Activated CD4-positive, alpha-beta T cell treated with anti-CD3 and anti-CD28 coated beads for 48 hours (primary cell): ENCODE results near the gene MAGIX.
"Not testable (repeated sequence)": the region's sequence is repeated elsewhere in the genome, so short reads cannot be mapped to it uniquely, and the experiment has no call there.

ENCODE experiments used
- DNase-seq: peaks from one replicate; pipeline ENCODE4 v3.0.0-alpha.2; 2020

The MAGIX gene

DNA sequence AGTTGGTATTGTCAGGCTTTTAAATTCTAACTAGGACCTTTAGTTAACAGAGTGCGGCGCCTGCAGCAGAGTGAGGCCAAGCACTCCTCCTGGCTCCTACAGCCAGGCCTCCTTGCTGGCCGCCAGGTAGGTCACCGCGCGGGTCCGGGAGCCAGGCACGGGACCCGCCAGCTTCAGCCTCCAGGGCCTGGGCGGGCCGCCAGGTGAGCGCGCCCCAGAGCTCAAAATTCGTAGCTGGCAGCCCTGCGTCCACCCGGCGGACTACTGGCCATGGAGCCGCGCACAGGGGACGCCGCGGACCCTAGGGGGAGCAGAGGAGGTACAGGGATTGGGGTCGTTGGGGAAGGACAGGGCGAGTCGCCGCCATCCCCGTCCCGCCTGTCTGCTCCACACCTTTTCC lies at the start of gene MAGIX:
Gene MAGIX, plus strand, starts transcription at position 139 of the 400 bp plus-strand sequence. Its CDS starts 132 bp downstream, at position 271.
- no peak for DNase-seq

DNA sequence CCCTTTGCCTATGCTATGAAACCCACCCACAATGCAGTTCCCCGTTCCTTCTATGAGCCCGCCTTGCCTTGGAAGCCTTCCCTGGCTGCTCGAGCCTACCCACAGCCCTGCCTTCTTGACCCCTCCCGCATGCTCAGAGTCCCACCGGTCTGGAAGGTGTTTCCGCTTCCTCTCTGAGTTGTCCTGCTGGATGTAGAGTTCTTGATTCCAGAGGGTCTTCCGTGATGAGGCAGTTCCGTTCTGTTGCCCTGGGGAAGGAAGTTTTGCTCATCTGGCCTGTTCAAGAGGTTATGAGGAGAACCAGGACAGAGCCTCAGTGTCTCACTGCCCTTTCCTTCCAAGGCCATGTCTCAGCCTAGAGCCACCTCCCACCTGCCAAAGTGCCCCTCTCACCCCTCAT lies 46.5 kb upstream of the MAGIX start:
- no peak for DNase-seq

DNA sequence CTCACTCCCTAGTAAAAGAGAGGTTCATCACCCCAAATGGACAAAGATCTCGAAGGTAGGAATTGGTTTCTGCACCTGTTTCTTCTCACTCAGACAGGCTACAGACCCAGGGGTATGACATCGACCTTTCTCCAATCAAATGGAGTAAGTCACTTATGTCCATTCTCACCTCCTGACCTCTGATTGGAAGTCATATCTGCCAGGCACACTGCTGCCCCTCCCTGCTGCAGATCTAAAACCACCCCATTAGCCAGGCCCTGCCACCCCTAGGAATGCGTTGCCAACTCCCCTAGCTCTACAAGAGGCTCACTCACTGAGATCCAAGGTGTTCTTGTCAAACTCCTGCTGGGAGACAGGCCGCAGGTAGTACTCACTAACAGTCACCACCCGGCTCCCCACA lies 45.8 kb upstream of the MAGIX start:
- DNase-seq: no peak

DNA sequence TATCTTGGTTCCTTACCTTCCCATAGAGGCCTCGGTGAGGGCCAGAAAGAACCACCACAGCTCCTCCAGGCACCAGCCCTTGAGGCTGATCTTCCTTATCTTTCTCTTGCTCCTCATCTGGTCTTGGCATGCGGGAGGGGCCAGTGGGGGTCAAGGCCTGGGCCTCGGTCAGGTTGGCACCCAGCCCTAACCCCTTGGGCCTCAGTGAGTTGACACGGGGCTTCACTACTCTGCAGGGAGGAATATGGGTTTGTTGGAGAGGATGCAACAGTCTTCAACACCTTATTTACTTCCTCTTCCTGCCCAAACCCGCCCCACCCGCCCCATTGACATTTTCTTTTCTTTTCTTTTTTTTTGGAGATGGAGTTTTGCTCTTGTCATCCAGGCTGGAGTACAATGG lies 45.0 kb upstream of the MAGIX start:
- DNase-seq: no peak

DNA sequence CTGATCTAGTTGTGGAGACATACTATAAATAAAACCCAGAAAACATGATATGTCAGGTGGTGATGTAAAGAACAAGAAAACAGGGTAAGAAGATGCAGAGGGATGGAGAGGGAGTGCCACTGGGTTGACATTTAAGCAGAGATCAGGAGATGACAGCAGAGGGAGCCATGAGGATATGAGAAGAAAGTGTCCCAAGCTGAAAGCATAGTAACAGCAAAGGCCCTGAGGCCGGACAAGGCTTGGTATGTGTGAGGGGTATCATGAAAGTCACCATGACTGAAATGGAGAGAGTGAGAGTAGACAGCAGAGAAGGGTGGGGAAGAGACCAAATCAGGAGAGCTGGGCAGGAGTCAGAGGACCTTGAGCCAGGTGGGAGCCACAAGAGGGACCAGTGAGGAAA lies 42.5 kb upstream of the MAGIX start:
- no peak for DNase-seq

DNA sequence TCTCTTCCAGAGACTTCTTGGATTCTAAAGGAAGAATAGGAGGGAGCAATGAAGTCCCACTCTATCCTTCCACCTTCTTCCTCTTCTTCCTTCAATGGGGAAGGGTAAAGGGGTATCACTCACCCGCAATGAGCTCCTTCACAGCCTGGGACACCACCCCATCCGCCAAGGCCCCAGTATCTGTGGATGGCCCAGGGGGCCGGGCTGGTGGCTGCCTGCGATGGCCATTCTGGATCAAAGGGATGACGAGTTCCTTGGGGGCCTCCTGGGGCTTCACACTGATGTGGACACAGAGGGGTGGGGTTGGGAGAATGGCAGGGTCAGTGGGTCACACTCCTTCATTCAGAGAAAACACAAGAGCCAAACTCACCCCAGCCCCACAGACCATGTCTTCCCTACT lies 40.1 kb upstream of the MAGIX start:
- DNase-seq: no peak

DNA sequence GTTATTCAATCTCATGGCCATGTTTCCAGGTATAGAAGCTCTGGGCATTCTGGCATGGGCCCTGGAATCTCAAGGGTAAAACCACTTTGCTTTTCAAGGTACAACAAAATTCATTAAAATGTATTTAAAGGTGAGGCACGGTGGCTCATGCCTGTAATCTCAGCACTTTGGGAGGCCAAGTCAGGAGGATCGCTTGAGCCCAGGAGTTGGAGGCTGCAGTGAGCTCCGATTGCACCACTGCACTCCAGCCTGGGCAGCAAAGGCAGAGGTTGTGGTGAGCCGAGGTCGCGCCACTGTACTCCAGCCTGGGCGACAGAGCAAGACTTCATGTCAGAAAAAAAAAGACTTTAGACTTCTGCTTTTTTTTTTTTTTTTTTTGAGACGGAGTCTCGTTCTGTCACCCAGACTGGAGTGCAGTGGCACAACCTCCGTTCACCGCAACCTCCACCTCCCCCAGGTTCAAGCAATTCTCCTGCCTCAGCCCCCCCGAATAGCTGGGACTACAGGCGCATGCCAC lies 34.8 kb upstream of the MAGIX start:
- DNase-seq: not testable (repeated sequence)

DNA sequence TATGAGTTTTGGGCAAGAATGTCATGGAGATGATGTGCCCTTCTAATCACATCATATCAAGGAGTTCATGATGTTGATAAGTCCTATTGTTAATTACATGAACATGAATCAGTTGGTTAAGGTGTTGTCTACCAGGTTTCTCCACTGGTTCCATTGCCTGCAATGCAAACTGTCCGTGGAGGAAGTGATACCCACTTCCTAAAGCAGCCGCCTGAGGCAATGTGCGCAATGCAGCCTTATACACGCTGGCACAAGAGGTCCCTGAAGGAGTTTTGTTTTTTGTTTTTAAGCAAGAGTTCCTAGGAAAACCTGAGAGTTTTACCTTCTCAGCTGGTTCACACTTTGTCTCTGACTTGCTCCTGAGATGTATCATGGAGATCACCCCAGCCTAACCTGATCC lies 33.1 kb upstream of the MAGIX start:
- no peak for DNase-seq

DNA sequence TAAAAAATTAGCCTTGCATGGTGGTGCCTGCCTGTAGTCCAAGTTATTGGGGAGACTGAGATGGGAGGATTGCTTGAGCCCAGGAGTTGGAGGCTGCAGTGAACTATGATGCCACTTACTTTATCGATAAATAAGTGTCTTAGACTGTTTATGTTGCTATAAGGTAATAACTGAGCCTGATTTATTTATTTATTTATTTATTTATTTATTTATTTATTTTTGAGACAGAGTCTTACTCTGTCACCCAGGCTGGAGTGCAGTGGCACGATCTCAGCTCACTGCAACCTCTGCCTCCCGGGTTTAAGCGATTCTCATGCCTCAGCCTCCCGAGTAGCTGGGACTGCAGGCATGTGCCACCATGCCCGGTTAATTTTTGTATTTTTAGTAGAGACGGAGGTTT lies 30.3 kb upstream of the MAGIX start:
- DNase-seq: not testable (repeated sequence)

DNA sequence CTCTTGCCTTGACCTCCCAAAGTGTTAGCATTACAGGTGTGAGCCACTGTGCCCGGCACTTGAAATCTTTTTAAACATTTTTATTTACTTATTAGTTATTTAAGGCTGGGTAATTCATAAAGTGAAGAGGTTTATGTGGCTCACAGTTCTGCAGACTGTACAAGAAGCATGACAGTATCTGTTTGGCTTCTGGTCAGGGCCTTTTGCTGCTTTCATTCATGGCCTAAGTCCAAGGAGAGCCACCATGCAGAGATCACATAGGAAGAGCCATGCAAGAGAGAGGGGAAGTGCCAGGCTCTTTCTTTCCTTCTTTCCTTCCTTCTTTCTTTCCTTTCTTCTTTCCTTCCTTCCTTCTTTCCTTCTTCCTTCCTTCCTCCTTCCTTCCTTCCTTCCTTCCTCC lies 28.8 kb upstream of the MAGIX start:
- no peak for DNase-seq

DNA sequence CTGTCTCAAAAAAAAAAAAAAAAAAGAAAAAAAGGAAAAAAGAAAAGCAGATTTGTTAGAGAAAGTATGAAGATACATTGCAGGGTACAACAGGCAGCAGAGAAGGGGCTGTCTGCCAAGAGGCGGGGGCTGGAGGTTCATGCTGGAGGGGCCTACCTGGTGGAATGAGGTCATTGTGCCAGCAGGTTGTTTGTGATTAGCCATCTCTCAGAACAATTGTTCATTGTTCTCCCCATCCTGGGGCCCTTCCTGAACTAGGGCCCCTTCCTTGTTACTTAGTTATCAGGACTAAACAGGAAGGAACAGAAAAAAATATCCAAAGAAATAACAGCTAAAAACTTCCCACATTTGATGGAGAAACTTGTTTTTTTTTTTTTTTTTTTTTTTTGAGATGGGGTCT lies 25.1 kb upstream of the MAGIX start:
- DNase-seq: no peak

DNA sequence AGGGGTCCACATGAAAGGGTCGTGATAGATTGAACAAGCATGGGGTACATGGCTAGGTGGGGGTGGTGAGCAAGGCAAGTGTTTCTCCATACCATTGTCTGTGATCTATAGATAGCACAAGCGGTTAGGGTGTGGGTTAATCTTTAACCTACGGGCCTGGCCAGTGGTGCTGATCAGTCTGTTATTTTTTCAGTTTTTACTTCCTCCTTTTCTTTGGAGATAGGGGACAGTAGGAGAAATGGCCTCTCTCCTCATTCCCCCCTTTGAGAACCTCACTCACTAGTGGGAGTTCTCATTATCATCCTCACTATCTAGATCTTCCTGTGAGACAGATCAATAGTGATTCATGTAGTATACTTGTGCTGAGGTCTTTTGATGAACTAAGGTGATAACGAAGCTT lies 22.8 kb upstream of the MAGIX start:
- no peak for DNase-seq

DNA sequence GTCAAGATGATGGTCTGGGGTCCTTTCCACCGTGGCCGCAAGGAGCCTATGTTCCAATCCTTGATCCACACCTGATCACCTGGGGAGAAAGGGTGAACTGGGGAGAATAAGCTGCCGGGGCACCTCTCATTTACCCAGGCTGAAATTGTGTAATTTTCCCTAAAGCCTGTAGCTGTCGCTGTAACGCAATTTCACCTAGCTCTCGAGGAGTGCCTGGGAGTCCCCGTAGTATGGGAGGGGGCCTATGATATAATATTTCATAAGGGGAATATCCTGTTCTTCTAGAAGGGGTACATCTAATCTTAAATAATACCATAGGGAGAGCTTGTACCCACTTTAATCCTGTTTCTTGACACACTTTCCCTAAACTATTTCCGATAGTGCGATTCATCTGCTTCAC lies 20.3 kb upstream of the MAGIX start:
- DNase-seq: not testable (repeated sequence)

DNA sequence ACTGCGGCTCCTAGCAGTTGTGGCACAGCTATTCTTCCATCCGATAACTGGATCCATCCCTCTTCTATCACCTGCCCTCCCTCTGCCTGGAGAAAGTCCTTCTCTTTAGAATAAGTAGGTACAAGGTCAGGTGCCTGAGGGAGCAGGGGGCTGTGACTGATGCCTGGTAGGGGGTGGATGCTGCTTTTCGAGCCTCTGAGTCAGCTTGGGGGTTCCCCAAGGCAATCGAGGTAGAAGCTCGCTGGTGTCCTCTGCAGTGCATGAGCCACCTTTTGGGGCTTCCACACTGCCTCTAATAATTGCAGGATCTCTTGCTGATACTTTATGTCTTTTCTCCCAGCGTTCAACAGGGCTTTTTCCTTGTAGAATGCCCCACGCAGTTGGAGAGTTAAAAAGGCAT lies 19.4 kb upstream of the MAGIX start:
- DNase-seq: peak; percentile 27

DNA sequence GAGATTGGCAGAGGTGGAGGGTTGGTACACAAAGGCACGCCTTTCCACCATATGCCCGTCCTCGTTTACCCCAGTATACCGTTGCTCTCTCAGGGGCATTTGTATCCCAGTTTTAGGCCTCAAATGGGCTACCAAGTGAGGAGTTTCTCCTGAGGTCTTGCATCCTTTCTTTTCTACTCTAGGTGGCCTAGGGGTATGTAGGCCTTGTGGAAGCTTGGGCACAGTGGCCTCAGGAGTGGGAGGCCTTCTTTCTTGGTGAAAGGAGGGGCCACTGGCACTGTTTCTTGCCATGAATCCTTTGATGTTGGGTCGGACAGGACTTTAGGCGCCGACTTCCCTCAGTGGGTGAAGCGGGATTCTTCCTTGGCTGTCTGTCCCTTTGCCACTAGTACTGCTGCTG lies 15.3 kb upstream of the MAGIX start:
- DNase-seq: no peak

DNA sequence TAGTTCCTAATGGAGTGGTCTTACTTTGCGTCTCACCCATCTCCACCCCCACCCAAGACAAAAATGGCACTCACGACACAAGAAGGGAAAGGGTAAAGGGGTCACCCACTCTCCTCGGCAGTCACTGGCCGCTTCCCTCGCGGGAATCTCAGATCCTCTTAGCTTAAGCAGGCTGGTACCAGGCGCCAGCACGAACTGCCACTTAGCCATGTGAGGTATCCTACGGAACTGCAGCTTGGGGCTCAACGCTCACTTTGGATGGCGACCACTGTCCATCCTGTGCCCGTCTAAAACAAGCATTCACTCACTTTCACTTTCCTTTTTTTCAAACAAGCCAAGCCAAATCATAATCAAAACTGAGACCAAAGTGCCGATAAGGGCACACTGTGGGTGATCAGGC lies 14.6 kb upstream of the MAGIX start:
- no peak for DNase-seq

DNA sequence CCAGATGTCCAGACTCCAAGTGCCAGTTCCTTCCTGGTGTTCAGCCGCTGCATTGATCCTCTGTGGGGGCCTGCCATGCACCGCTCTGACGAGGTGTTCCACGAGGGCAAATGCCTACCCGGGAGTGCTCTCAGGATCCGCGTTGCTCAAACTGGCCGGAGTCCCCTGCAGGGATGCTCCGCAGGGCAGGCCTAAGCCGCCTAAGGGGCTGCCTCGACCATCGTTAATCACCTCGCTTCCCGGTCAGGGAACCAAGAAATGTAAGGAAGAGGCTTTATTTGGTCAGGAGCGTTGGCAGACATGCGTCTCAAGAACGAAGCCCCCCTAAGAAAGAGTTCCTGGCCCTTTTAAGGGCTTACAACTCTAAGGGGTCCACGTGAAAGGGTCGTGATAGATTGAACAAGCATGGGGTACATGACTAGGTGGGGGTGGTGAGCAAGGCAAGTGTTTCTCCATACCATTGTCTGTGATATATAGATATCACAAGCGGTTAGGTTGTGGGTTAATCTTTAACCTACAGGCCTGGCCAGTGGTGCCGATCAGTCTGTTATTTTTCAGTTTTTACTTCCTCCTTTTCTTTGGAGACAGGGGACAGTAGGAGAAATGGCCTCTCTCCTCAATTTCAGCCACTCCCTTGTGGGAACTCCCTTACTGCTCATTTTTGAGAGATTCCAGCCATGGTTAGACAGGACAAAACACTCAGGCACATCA lies 14.0 kb upstream of the MAGIX start:
- DNase-seq: not testable (repeated sequence)

DNA sequence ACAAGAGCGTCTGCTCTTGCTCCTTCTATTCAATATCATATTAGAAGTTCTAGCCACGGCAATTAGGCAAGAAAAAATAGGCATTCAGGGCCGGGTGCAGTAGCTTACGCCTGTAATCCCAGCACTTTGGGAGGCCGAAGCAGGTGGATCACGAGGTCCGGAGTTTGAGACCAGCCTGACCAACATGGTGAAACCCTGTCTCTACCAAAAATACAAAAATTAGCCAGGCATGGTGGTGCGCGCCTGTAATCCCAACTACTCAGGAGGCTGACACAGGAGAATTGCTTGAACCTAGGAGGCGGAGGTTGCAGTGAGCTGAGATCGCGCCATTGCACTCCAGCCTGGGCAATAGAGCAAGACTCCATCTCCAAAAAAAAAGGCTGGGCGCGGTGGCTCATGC lies 13.3 kb upstream of the MAGIX start:
- DNase-seq: not testable (repeated sequence)

DNA sequence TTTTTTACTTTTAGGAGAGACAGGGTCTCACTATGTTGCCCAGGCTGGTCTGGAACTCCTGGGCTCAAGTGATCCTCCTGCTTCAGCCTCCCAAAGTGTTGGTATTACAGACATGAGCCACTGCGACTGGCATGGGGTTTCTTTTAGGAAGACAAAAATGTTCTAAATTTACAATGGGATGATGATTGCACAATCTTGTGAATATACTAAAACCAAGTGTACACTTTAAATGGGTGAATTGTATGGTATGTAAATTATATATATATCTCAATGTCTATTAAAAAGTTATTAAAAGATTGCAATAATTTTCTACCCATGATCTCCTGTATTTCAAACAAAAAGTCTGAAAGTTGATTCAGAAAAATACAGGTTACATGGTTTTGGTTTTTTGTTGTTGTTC lies 9.1 kb upstream of the MAGIX start:
- no peak for DNase-seq

DNA sequence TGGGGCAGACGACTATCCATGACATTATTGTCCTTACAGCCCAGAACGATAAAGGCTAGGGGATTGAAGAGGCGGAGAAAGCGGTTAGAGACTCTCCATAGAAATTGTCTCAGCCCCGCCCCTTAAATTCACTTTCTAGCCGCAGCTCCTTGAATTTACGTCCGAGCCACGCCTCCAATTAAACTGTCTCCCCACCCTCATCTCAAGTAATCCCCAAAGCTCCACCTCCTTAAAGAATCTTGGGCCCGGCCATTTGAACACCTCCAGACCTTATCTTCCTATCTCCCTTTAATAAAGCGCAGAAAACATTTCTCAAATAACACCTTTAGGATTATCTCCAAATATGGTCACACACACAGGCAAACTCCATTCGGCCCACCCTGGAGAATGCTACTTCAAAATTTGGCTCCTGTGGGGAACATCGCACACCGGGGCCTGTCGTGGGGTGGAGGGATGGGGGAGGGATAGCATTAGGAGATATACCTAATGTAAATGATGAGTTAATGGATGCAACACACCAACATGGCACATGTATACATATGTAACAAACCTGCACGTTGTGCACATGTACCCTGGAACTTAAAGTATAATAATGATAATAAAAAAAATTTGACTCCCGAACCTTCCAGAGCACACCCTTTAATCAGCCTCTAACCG lies 7.2 kb upstream of the MAGIX start:
- DNase-seq: peak; percentile 57

DNA sequence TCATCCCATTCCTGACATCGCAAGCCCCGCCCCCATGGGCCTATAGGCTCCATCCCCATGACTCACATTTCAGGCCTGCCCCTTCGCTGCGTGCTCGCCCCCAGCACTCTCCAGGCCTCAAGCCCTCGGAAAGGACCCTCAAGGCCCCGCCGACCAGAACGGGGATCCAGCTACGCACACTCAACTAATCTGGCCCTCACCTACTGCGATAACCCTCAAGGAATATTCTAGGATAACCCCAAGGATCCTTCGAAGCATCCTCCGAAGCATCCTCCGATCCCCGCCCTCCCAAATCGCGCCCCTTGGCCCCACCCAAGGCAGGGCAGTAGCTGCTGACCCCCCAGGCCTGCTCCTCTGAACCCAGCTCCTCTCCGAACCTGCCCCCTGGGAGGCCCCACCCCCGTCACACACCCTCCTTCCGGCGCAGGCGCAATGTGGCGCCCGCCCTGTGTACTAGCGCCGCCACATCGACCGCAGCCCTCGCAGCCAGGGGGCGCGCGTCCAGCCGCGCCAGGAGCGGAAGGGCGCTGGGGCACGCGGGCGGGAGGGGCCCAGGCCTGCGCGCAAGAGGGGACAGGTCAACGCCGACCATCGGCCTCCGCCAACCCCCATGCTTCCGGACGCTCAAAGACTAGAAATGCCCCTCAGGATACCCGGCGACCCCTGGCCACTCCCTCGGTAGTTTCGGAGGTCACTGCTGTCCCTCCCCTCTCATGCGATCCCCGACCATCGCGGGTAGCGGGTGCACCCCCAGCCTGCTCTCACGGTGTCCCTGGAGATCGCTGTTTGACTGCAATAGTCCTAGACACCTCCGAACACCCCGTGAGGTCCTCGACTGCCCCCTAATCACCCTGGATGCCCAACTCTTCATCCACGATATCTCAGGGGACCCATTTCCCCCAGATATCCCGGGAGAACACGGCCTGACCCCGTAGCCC lies 6.4 kb upstream of the MAGIX start:
- DNase-seq: peak; percentile 87

DNA sequence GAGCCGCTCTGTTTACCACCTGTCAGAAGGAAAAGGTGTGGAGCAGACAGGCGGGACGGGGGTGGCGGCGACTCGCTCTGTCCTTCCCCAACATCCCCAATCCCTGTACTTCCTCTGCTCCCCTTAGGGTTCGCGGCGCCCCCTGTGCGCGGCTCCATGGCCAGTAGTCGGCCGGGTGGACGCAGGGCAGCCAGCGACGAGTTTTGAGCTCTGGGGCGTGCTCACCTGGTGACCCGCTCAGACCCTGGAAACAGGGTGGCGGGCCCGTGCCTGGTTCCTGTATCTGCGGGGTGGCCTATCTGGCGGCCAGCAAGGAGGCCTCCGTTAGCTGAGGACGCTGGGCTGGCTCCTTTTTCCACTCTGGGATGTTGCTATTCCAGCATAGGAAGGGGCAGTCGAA lies 5.4 kb upstream of the MAGIX start:
- DNase-seq: no peak

DNA sequence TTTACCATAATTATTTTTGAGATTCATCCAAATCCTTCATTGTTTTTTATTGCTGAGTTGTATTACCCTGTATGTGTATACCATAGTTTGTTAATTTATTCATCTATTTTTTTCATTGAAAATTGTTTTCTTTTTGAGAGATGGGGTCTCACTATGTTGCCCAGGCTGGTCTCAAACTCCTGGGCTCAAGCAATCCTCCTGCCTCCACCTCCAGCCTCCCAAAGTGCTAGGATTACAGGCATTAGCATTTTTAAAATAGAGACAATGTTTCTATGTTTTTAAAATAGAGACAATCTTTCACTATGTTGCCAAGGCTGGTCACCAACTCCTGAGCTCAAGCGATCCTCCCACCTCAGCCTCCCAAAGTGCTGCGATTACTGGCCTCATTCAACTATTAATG lies 1.6 kb upstream of the MAGIX start:
- no peak for DNase-seq

DNA sequence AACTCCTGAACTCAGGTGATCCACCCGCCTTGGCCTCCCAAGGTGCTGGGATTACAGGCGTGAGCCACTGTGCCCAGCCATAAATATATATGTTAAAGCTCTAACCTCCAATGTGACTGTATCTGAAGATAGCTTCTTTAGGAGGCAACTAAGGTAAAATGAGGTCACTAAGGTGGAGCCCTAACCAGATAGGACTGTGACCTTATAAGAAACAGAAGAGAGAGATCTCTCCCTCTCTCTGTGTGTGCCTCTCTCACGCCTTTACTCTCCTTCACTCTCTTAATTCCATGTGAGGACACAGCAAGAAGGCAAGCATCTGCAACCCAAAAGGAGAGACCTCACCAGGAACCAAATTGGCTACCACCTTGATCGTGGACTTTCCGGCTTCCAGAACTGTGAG lies 926 bp upstream of the MAGIX start:
- DNase-seq: no peak
